ENCODE measurements around the gene CCNL2.

- TF ChIP-seq ZNF274 (IDR thresholded peaks at IDR 0.05; ENCODE audit: low read depth, low read length): no peak
- no peak for TF ChIP-seq YY1 (IDR thresholded peaks at IDR 0.05; ENCODE audit: insufficient read depth, insufficient read length)
- no peak for TF ChIP-seq SUZ12 (IDR thresholded peaks at IDR 0.05; ENCODE audit: extremely low read depth, insufficient read depth, insufficient read length)
Measured at GRCh38 chr1:1434824-1435105, 35.6 kb upstream of the CCNL2 start.
